Uterus (tissue), 2 donors: ENCODE measurements around the gene HS6ST3.

ENCODE experiments used
- POLR2A ChIP-seq, 2 donors: fragments of 450-650 bp; IDR thresholded peaks; one replicate each; pipeline ENCODE4 v1.6.1; 2016; ENCODE audit warnings: antibody characterized with exemption in 2 of 2, mild to moderate bottlenecking in 1 of 2, moderate library complexity in 1 of 2
- TF ChIP-seq, protein P1 (sequence below), 4 experiments: fragments of 200-600 bp in 2 of 4; fragments of 450-650 bp in 2 of 4; sonication (generic) in 2 of 4; IDR thresholded peaks; one replicate each; pipeline ENCODE4 v1.5.1; 2016 to 2019; ENCODE audit warnings: antibody characterized with exemption in 4 of 4, mild to moderate bottlenecking in 2 of 4, moderate library complexity in 1 of 4

DNA sequence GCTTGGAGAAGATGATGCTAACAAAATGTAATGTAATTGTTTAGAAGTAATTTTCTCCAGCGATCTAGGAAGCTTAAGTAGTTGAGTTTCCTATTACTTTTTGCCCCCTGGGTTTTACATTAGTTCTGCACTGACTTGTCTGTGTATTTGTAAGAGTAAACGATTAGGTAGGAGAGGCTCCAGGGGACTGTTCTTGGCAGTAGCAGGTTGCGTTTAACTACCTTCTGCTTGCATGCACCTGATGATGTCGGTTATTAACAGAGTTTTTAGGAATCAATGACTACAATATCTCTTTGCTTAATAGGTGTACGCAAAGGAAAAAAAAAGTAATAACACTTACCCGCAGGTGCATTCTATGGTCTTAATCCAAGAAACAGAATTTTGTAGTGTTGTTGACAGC, 18.4 kb upstream of the HS6ST3 start:
- TF ChIP-seq, protein P1, sequence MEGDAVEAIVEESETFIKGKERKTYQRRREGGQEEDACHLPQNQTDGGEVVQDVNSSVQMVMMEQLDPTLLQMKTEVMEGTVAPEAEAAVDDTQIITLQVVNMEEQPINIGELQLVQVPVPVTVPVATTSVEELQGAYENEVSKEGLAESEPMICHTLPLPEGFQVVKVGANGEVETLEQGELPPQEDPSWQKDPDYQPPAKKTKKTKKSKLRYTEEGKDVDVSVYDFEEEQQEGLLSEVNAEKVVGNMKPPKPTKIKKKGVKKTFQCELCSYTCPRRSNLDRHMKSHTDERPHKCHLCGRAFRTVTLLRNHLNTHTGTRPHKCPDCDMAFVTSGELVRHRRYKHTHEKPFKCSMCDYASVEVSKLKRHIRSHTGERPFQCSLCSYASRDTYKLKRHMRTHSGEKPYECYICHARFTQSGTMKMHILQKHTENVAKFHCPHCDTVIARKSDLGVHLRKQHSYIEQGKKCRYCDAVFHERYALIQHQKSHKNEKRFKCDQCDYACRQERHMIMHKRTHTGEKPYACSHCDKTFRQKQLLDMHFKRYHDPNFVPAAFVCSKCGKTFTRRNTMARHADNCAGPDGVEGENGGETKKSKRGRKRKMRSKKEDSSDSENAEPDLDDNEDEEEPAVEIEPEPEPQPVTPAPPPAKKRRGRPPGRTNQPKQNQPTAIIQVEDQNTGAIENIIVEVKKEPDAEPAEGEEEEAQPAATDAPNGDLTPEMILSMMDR (IDR thresholded peaks at IDR 0.05) = no peak
- no peak for TF ChIP-seq POLR2A (IDR thresholded peaks at IDR 0.05)
